ENCODE measurements around the gene MUCL3.

DNA sequence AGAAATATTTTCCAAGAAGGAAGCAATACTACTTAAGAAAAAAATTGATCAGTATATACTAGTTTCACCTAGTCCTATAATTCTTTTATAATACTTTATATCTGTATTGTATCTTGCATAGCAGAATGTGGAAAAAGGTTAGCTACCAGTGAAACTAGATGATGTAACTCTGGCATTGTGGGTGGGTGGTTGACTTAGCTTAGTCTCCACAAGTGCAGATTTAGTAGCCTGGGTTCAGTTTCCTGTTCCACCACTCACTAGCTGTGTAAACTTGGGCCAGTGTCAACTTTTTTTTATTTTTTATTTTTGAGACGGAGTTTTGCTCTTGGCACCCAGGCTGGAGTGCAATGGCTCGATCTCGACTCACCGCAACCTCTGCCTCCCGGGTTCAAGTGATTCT lies 44.7 kb downstream of the MUCL3 start:
- TF ChIP-seq, protein P1, sequence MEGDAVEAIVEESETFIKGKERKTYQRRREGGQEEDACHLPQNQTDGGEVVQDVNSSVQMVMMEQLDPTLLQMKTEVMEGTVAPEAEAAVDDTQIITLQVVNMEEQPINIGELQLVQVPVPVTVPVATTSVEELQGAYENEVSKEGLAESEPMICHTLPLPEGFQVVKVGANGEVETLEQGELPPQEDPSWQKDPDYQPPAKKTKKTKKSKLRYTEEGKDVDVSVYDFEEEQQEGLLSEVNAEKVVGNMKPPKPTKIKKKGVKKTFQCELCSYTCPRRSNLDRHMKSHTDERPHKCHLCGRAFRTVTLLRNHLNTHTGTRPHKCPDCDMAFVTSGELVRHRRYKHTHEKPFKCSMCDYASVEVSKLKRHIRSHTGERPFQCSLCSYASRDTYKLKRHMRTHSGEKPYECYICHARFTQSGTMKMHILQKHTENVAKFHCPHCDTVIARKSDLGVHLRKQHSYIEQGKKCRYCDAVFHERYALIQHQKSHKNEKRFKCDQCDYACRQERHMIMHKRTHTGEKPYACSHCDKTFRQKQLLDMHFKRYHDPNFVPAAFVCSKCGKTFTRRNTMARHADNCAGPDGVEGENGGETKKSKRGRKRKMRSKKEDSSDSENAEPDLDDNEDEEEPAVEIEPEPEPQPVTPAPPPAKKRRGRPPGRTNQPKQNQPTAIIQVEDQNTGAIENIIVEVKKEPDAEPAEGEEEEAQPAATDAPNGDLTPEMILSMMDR (IDR thresholded peaks at IDR 0.05 in 4 of 5, conservative IDR thresholded peaks at IDR 0.05 in 1 of 5) = no peak
- TF ChIP-seq POLR2A (IDR thresholded peaks at IDR 0.05) = no peak
